HG02678 (cell line): Measurements from ENCODE around the gene TMEM114.
"Not testable (repeated sequence)": the region's sequence is repeated elsewhere in the genome, so short reads cannot be mapped to it uniquely, and the experiment has no call there.

Experiments used
- ATAC-seq: cut with Tn5 transposase; IDR thresholded peaks from one replicate; pipeline ENCODE4 v1.9.1; 2021; ENCODE audit warnings: mild to moderate bottlenecking, moderate library complexity; ENCODE audit not compliant: unreplicated experiment

Gene TMEM114

DNA sequence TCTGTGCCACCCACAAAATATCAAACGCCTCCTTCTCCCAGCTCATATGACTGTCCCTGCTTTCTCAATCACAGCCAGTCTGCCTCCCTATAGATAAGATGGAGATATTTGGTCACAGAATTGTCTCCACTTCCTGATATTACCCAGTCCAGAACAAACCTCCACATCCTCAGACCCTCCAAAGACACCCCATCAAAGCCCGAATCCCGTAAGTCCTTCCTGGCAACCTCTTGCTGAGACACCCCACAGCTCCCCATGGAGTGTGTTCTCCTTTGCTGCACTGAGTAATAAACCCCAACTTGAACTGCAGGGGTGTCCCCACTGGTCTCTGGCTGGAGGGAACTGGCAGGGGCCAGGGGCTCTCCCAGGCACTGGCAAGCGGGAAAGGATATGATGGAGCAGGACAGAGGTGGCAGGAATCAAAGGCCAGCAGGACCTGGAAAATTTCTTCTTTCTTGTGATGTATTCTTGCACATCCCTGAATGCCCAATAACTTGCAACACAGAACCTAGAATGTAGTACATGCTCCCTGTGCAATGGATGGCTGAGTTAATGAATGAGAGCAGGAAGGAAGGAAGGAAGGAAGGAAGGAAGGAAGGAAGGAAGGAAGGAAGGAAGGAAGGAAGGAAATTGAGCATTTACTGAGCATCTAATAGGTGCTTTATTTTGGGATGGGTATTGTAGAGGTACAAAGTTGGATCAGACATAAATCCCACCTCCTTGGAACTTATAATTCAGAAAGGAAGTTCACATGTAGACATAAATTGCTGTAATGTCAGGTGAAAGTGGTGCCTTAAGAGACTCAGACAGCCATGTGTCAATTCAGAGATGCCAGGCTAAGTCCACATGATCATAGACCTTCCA is 13.9 kb downstream of the TMEM114 start:
- ATAC-seq, result no peak

GRCh38 chr16:8575399-8575798 is 14.9 kb downstream of the TMEM114 start:
- no peak for ATAC-seq

- no peak for ATAC-seq
Observed at GRCh38 chr16:8572919-8573724, 17.2 kb downstream of the TMEM114 start.

DNA sequence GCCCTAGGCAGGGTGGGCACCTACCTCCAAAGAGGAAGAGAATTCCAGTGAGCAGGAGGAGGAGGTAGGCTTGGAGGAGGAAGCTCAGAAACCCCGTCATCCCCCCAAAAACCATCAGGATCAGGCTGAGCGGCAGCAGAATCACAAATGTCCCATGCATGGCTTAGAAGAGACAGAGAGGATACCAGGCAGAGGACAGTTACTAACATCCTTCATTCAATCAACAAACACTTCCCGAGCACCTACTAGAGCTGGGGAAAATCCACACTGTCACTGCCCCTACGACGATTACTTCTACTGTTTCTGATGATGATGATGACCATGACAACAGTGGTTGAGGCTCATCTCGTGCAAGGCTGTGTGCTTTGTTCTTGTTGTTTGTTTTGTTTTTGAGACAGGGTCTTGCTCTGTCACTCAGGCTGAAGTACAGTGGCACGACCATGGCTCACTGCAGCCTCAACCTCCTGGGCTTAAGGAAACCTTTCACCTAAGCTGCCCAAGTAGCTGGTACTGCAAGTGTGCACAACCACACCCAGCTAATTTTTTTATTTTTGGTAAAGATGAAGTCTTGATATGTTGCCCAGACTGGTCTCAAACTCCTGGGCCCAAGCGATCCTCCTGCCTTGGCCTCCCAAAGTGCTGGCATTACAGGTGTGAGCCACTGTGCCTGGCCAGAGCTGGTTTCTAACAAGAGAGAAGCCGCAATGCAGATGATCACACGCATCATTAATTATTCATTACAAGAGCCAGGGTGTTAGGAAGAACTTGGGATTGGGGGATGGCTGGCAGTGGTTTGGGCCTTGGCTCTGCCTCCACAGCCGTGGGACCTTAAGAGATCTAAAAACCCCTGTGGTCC is 18.0 kb downstream of the TMEM114 start:
- no peak for ATAC-seq

DNA sequence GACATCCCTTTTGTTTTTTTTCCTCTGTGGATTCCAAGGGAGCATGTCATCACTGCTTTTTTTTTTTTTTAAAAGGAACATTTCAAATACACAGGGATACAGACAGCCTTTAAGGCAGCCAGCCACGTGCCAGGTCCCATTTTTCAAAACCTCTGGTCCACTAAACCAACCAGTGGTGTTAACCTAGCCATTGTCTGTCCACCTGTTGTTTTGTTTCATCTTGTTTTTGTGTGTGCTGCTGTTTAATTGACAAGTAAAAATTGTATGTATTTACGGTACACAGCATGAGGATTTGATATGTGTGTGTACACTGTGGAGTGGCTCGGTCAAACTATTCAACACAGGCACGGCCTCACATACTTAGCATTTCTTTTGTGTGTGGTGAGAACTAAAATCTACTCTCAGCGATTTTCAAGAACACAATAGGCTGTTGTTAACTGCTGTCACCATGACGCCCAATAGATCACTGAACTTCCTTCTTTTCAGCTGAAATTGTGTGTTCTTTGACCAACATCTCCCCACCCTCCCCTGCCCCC is 19.2 kb downstream of the TMEM114 start:
- no peak for ATAC-seq

DNA sequence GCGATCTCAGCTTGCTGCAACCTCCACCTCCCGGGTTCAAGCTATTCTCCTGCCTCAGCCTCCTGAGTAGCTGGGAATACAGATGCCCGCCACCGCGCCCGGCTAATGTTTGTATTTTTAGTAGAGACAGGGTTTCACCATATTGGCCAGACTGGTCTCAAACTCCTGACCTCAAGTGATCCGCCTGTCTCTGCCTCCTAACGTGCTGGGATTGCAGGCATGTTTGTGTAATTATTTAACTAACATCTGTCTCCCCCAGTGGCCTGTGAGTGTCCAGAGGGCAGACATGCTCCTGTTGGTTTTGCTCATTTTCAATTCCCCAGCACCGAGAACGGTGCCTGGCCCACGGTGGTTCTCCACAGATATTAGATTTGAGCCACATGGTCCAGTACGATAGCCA is 19.9 kb downstream of the TMEM114 start:
- not testable (repeated sequence) for ATAC-seq

GRCh38 chr16:8569650-8570346 is 20.5 kb downstream of the TMEM114 start:
- no peak for ATAC-seq

DNA sequence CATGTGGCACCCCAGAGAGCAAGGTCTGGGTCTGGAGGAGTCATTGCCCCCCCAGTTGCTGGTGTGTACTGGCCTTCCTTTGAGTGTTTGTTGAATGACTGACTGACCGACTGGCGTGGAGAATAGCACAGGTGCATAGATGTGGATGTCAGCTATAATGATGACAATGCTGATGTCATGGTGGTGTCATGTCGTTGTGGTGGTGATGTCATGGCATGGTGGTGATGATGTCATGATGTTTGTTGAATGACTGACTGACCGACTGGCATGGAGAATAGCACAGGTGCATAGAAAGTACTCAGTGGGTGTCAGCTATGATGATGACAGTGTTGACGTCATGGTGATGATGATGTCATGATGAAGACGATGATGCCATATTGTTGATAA is 22.1 kb downstream of the TMEM114 start:
- no peak for ATAC-seq

- peak; percentile 92 for ATAC-seq
Observed at GRCh38 chr16:8567355-8568230, 22.7 kb downstream of the TMEM114 start.

- no peak for ATAC-seq
Observed at GRCh38 chr16:8565498-8565897, 24.8 kb downstream of the TMEM114 start.

DNA sequence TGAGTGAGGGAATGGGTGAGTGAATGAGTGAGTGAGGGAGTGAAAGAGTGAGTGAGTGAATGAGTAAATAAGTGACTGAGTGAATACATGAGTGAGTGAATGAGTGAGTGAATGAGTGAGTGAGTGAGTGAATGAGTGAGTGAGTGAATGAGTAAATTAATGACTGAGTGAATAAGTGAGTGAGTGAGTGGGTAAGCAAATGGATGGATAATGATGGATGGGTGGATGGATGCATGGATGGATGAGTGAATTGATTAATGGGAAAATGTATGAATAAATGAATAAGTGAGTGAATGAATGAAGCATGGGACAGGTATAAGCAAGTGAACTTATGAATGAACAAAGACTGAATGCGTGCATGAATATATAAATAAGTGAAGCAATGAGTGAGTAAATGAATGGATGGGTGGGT is 25.4 kb downstream of the TMEM114 start:
- ATAC-seq, result no peak

- not testable (repeated sequence) for ATAC-seq
Observed at GRCh38 chr16:8563944-8564540, 26.3 kb downstream of the TMEM114 start.

DNA sequence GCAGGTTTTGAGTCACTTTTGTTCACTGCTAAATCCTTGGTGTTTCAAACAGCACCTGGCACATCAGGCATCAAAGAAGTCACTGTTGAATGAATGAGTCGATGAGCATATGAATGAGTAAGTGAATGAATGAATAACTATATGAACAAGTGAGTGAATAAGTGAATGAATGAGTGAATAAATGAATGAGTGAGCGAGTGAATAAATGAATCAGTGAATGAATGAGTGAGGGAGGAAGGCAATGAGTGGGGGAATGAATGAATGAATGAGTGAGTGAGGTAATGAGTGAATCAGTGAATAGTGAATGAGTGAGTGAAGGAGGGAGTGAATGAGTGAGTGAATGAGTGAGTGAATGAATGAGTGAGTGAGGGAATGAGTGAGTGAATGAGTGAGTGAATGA is 28.8 kb downstream of the TMEM114 start:
- no peak for ATAC-seq

GRCh38 chr16:8555400-8555799 is 34.9 kb downstream of the TMEM114 start:
- no peak for ATAC-seq

DNA sequence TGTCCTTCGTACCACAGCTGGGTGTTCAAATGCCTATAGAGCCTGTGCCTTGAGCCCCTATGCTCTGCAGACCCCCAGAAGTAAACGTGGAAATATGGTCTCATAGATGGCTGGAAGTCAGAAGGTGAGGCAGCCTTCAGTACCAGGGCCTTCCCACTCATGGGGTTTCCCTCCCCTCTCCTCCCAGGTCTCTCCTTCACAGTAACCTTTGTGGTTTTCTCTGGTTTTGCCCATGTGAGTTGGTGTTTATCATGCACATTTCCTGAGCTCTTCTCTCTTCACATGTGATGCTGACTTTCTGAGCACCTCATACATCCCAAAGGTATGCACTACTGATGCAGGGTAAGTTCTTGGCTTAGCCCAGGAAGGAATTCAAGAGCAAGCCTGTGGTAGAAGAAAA is 35.4 kb downstream of the TMEM114 start:
- ATAC-seq, result no peak

- ATAC-seq, result no peak
Observed at GRCh38 chr16:8554022-8554421, 36.3 kb downstream of the TMEM114 start.

GRCh38 chr16:8552487-8553221 is 37.7 kb downstream of the TMEM114 start:
- no peak for ATAC-seq
